Measurements from ENCODE around the gene UBE2J2. TPM values are rescaled to one million over a fixed set of nuclear protein-coding genes. Genes with fewer than 3 reads are reported as not detected.
"Not testable (repeated sequence)": the region's sequence is repeated elsewhere in the genome, so short reads cannot be mapped to it uniquely, and the experiment has no call there.

UBE2J2 gene
- total and polyA plus RNA-seq, 5 experiments from 2014 or later: 84.7 to 105 (median 92.9) TPM

- DNase-seq: no peak
- Mint-ChIP-seq H3K4me1 (peaks cover 14 to 38% (median 25%) of the 10 kb centered on the region in 4 donors), H3K9me3 (no peaks in the 10 kb centered on the region), H3K27ac (no peak overlapping the region), H3K4me3 (no peak overlapping the region), H3K36me3 (peaks cover 0 to 47% (median 0%) of the 10 kb centered on the region in 3 donors), H3K27me3 (no peaks in the 10 kb centered on the region)
- no peak for ATAC-seq
- POLR2A ChIA-PET: interaction anchor here (0.6 kb wide), 1 partner anchor 14 kb away, joined by 3 read pairs; no protein-coding TSS in a partner anchor
Observed at GRCh38 chr1:1255078-1255477, 18.6 kb downstream of the UBE2J2 start.

DNA sequence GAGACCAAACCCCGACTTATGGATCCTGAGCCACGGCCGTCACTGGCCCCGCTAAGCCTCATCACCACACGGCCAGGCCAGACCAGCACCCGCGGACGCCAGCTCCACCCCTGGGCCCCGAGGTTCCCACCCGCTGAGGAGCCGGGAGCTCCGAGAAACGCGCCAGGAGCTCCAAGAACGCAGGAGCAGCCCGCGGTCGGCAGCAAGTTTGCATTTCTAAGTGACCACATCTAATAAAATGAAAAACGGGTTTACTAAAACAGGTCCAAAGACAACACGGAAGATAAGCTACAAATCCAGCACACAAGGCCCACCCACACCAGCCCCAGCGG, 19.0 kb downstream of the UBE2J2 start:
- H3K36me3 Mint-ChIP-seq: peaks cover 0 to 43% (median 0%) of the 10 kb centered on the region in 3 donors
- H3K4me1 Mint-ChIP-seq: peaks cover 10 to 38% (median 27%) of the 10 kb centered on the region in 4 donors
- H3K9me3 Mint-ChIP-seq: no peaks in the 10 kb centered on the region
- POLR2A ChIA-PET: interaction anchor here (0.6 kb wide), 1 partner anchor 13 kb away, joined by 3 read pairs; no protein-coding TSS in a partner anchor
- ATAC-seq (no peak), DNase-seq (no peak)
- H3K27me3 Mint-ChIP-seq: no peaks in the 10 kb centered on the region
- no peak overlapping the region for H3K27ac Mint-ChIP-seq
- H3K4me3 Mint-ChIP-seq: no peak overlapping the region

DNA sequence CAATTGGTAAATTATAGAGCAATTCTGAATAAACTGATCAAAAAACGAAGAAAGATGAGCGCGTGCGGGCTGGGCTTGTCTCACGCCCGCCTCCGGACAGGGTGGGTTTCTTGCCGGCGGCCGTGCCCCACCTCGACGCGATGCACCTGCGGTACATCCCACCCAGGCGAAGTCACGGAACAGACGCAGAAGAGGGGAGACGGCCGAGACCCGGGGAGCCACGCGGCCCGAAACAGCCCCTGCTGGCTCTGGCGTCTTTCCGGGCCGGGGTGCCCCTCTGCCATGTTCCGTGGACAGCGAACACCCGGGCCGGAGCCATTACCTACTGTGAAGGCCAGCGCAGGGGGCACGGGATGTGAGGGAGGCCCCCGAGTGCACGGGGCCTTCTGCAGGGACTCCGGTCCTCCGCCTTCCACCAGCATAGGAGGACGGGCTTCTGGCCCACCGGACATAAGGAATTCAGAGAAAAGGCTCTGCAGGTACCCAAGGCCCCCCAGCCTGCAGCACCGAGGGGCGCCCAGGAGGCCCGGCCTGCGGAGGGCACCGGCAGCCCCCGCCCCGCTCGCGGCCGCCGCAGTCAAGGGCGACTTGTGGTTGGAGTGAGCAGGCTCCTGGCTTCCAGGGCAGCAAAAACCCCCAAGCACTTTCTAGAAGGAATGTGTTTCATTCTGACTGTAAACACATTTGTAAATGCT, 19.5 kb downstream of the UBE2J2 start:
- DNase-seq (no peak), ATAC-seq (no peak)
- Mint-ChIP-seq H3K27ac (no peak overlapping the region), H3K4me3 (no peak overlapping the region), H3K27me3 (no peaks in the 10 kb centered on the region), H3K9me3 (no peaks in the 10 kb centered on the region), H3K4me1 (peaks cover 9 to 37% (median 25%) of the 10 kb centered on the region in 4 donors), H3K36me3 (peaks cover 0 to 42% (median 0%) of the 10 kb centered on the region in 3 donors)
- POLR2A ChIA-PET: no interaction called here

DNA sequence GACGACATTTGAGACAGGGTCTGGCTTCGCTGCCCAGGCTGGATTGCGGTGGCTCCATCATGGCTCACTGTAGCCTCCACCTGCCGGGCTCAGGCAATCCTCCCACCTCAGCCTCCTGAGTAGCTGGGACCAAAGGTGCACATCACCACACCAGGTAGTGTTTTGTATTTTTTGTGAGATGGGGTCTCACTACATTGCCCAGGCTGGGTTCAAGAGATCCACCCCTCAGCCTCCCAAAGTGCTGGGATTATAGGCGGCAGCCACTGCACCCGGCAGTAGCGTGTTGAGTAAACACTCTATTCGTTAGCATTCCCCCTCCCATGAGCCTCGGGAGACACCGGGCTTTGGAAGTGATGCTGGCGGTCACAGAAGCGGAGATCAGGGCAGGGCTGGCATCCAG, 20.3 kb downstream of the UBE2J2 start:
- ATAC-seq: no peak
- H3K4me1 Mint-ChIP-seq: peaks cover 9 to 37% (median 23%) of the 10 kb centered on the region in 4 donors
- no peaks in the 10 kb centered on the region for H3K9me3 Mint-ChIP-seq
- no peak overlapping the region for H3K4me3 Mint-ChIP-seq
- POLR2A ChIA-PET: interaction anchor here (1.3 kb wide), 1 partner anchor 21 kb away, joined by 4 read pairs; the partner anchor contains the start of gene B3GALT6
- H3K27me3 Mint-ChIP-seq: no peaks in the 10 kb centered on the region
- no peak for DNase-seq
- H3K27ac Mint-ChIP-seq: peak overlapping the region in 4 of 10 donors; percentile 31 to 80 (median 73)
- peaks cover 0 to 39% (median 0%) of the 10 kb centered on the region in 3 donors for H3K36me3 Mint-ChIP-seq

DNA sequence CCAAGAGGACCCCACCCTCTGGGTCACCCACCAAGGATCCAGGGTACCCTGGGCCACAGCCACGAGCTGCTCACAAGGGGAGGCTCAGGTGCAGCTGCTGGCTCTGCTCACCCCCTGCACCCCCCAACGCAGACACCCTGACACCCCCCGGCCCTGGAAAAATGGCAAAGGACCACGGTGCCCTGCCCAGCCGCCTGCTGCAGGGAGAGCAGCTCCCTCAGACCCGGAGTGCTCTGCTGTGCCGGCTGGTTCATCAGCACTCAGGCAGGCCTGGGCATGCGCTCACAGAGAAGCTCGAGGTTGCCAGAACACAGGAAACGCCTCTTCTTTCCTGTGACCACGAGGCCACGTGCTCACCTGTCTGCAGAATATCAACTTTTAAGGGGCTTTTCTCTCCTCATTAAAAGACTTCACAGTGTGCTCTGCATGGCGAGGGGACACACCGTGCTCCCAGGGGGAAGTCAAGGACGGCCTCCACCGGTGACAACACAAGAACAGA, 22.8 kb downstream of the UBE2J2 start:
- H3K9me3 Mint-ChIP-seq: no peaks in the 10 kb centered on the region
- H3K27ac Mint-ChIP-seq: peak overlapping the region; percentile 83 to 98 (median 95)
- peaks cover 0 to 1% (median 0%) of the 10 kb centered on the region in 5 donors for H3K27me3 Mint-ChIP-seq
- H3K4me1 Mint-ChIP-seq: peaks cover 6 to 30% (median 21%) of the 10 kb centered on the region in 4 donors
- peak overlapping the region; percentile 41 to 90 (median 76) for H3K4me3 Mint-ChIP-seq
- POLR2A ChIA-PET: interaction anchor here (0.8 to 1.8 kb wide), 15 partner anchors 8 to 309 kb away, joined by 3 to 8 read pairs (median 3); partner anchors contain the start of genes B3GALT6, C1orf159, TNFRSF4 and UBE2J2
- peaks cover 0 to 20% (median 0%) of the 10 kb centered on the region in 3 donors for H3K36me3 Mint-ChIP-seq
- peak; percentile 98 to 99 for ATAC-seq
- peak in 9 of 10 donors; percentile 45 to 88 (median 79) for DNase-seq

- not testable (repeated sequence) for H3K27me3 Mint-ChIP-seq, H3K9me3 Mint-ChIP-seq, ATAC-seq, H3K36me3 Mint-ChIP-seq, DNase-seq
- POLR2A ChIA-PET: interaction anchor here (0.6 to 0.9 kb wide), 2 partner anchors 10 to 134 kb away, joined by 3 to 6 read pairs; no protein-coding TSS in a partner anchor
- H3K27ac Mint-ChIP-seq: peak overlapping the region in 2 of 10 donors; percentile 46 to 48
- peak overlapping the region in 1 of 10 donors; percentile 27 for H3K4me3 Mint-ChIP-seq
- peaks cover 6 to 26% (median 21%) of the 10 kb centered on the region in 4 donors for H3K4me1 Mint-ChIP-seq
Observed at GRCh38 chr1:1248009-1248913, 25.4 kb downstream of the UBE2J2 start.

GRCh38 chr1:1247341-1247913, 26.2 kb downstream of the UBE2J2 start:
- Mint-ChIP-seq H3K27me3 (peaks cover 0 to 1% (median 0%) of the 10 kb centered on the region in 5 donors), H3K4me3 (peak overlapping the region in 2 of 10 donors; percentile 11 to 20), H3K9me3 (no peaks in the 10 kb centered on the region), H3K27ac (peak overlapping the region in 1 of 10 donors; percentile 48), H3K36me3 (no peaks in the 10 kb centered on the region), H3K4me1 (peaks cover 5 to 17% (median 17%) of the 10 kb centered on the region in 4 donors)
- no peak for ATAC-seq
- DNase-seq: no peak
- POLR2A ChIA-PET: interaction anchor here (0.5 to 0.9 kb wide), 2 partner anchors 10 to 235 kb away, joined by 3 to 4 read pairs; no protein-coding TSS in a partner anchor

DNA sequence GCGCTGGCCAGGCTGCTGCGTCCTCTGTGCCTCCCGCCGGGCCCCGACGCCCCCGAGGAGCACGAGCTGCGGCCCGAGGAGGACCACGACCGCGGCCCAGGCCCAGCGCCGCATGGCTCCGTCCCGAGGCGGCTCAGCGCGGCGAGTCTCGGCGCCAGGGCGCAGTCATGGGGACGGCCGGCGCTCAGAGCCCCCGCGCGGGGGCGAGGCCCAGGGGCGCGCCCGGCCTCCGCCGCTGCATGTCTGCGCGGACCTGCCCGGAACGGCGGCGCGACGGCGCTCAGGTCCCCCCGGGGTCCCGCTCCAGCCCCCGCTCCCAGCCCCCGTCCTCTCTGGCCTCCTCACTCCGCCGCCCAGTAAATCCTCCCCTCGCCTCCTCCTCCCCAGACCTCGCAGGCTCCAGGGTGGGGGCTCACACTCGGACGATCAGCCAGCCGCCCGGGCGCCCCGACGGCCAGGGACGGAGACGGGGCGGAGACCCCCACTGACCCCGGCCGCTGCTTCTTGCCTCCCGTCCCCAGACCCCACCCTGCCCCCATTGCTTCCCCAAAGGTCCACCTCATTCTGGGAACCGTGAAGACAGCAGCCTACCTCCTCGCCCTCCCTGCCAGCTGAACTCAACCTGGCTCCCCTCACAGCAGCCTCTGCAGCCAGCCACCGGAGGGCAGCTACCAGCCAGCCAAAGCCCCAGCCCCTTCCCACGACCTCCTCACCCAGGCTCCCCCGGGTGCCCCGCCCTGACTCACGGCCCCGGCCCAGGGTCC, 26.9 kb downstream of the UBE2J2 start, which contains the start of gene C1QTNF12:
Gene C1QTNF12, minus strand, starts transcription at position 146 of the 764 bp plus-strand sequence. Its CDS starts 32 bp downstream, at position 114.
- POLR2A ChIA-PET: interaction anchor here (0.5 to 0.9 kb wide), 2 partner anchors 11 to 234 kb away, joined by 3 to 4 read pairs; no protein-coding TSS in a partner anchor
- Mint-ChIP-seq H3K36me3 (no peaks in the 10 kb centered on the region), H3K9me3 (no peaks in the 10 kb centered on the region), H3K4me1 (peaks cover 5 to 16% (median 15%) of the 10 kb centered on the region in 4 donors), H3K27me3 (peaks cover 0 to 1% (median 0%) of the 10 kb centered on the region in 5 donors), H3K27ac (no peak within 1 kb of the TSS), H3K4me3 (peak within 1 kb of the TSS in 3 of 10 donors; percentile 11 to 29 (median 24))
- ATAC-seq (peak in 1 of 2 donors; percentile 18), DNase-seq (no peak)

DNA sequence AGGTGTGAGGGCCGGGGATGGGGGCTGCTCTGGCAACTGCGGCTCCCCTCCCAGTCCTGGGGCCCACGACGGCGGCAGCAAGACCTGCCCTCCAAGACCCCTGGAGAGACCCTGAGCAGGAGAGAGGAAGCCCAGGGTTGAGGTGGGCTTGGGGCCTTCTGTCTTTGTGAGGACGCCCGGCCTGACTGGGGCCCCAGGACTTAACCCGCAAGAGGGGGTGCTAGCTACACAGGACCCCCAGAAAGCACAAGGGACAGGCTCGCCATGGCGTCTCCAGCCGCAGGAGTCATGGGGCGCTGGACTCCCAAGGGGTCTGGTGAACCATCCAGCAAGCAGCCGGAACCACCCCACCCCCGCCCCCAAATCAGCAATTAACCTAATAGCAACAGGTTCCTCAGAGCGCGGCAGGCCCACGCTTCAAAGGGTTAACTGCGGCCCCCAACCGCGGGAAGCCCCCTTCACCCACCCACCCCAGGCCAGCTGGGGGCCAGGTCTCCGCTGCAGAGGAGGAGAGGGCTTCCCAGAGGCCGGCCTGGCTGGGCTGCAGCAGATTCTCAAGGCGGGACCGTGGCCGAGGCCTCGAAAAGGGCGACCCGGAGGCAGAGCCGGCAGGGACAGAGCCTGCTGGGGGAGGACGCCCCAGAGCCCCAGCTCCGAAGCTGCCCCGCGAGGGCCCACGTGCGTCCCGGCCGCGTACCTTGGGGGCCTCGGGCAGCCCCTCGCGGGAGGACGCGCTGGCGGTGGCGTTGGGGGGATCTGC, 27.7 kb downstream of the UBE2J2 start:
- no peaks in the 10 kb centered on the region for H3K9me3 Mint-ChIP-seq
- peaks cover 4 to 13% (median 13%) of the 10 kb centered on the region in 4 donors for H3K4me1 Mint-ChIP-seq
- H3K36me3 Mint-ChIP-seq: no peaks in the 10 kb centered on the region
- peaks cover 0 to 1% (median 0%) of the 10 kb centered on the region in 5 donors for H3K27me3 Mint-ChIP-seq
- peak overlapping the region in 2 of 10 donors; percentile 24 to 29 for H3K4me3 Mint-ChIP-seq
- ATAC-seq: no peak
- DNase-seq: no peak
- no peak overlapping the region for H3K27ac Mint-ChIP-seq
- POLR2A ChIA-PET: interaction anchor here (0.6 kb wide), 1 partner anchor 160 kb away, joined by 4 read pairs; no protein-coding TSS in a partner anchor

DNA sequence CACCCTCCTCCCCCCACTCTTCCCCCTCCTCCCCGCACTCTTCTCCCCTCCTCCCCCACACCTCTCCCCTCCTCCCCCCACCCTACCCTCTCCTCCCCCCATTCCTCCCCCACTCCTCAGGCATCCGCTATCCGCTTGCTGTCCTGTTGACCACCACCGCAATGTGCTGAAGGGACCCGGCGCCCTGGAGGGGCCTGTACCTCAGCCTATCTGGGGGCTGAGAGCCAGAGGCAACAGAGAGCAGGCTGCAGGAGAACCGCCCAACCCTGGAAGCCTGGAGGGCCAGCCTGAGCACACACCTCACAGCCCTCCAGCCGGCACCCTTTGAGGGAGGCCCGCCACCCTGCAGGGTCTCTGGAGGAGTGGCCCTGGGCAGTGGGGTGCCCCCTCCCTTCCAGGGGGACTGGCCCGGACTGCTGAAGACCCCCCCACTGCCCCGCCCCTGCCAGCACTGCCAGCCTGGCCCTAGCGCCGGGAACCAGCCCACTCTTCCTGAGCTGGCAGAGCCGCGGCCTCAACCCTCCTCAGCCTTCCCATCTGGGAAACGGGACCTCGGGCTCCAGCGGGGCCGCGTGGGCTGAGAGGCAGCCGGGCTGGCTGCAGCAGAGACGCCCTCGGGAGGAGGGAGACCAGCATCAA, 28.4 kb downstream of the UBE2J2 start:
- Mint-ChIP-seq H3K27ac (no peak overlapping the region), H3K27me3 (peaks cover 0 to 1% (median 0%) of the 10 kb centered on the region in 5 donors), H3K9me3 (no peaks in the 10 kb centered on the region), H3K4me3 (no peak overlapping the region), H3K4me1 (peaks cover 2 to 7% (median 7%) of the 10 kb centered on the region in 4 donors), H3K36me3 (no peaks in the 10 kb centered on the region)
- no peak for ATAC-seq
- DNase-seq: no peak
- POLR2A ChIA-PET: no interaction called here
